ENCODE results near the gene IL1RAP.

The IL1RAP gene

DNA sequence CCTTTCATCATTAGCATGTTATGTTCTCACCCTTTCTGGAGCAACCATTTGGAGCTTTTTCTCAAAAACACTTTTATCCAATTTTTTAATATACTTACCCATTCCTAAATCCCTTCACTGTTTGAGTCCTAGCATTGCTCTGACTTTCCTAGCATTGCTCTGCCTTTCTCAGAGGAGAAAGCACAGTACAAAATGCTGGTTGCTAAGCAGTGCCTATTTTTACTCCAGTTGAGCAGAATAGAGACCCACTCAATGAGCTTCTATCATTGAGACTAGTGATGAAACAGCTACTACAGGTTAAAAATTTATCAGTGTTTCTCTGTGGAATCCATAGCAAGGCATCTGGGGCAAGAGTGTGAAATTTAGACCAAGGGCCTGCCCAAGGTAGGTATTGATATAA is 21.8 kb upstream of the IL1RAP start:
- Histone ChIP-seq H3K4me2 (no peak overlapping the region), H3K27me3 (ENCODE audit: insufficient read depth, low read depth) (no peaks in the 10 kb centered on the region), H3K4me3 (IDR thresholded peaks at IDR 0.05; ENCODE audit: insufficient read depth, low read depth, low read length) (no peak overlapping the region), H3K36me3 (ENCODE audit: insufficient read depth) (no peaks in the 10 kb centered on the region), H3K9ac (no peak overlapping the region), H3K4me1 (ENCODE audit: low read depth, poor library complexity, severe bottlenecking) (no peaks in the 10 kb centered on the region), H4K20me1 (ENCODE audit: insufficient read depth) (no peaks in the 10 kb centered on the region), H3K79me2 (ENCODE audit: insufficient read depth, low read depth) (no peaks in the 10 kb centered on the region), H3K27ac (no peak overlapping the region), H2AFZ (ENCODE audit: low read depth) (no peak overlapping the region)
- TF ChIP-seq, protein P1, sequence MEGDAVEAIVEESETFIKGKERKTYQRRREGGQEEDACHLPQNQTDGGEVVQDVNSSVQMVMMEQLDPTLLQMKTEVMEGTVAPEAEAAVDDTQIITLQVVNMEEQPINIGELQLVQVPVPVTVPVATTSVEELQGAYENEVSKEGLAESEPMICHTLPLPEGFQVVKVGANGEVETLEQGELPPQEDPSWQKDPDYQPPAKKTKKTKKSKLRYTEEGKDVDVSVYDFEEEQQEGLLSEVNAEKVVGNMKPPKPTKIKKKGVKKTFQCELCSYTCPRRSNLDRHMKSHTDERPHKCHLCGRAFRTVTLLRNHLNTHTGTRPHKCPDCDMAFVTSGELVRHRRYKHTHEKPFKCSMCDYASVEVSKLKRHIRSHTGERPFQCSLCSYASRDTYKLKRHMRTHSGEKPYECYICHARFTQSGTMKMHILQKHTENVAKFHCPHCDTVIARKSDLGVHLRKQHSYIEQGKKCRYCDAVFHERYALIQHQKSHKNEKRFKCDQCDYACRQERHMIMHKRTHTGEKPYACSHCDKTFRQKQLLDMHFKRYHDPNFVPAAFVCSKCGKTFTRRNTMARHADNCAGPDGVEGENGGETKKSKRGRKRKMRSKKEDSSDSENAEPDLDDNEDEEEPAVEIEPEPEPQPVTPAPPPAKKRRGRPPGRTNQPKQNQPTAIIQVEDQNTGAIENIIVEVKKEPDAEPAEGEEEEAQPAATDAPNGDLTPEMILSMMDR (conservative IDR thresholded peaks at IDR 0.05; ENCODE audit: low read depth, low read length): no peak

DNA sequence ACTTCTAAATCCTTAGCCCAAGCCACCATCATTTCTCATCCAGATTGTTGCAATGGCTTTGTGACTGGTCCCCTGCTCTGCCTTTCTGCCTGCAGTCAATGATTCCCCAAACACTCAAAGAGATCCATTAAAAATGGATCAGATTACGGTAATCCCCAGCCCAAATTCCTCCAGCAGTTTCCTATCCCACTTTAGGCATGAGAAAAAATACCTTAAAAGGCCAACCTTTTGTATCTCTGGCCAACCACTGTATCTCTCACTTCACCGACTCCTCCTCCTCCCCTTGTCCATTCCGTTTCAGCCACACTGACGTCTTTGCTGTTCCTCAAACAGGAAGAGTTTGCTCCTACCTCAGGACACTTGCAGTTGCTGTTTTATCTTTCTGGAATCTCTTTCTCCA is 20.9 kb upstream of the IL1RAP start:
- no peak overlapping the region for H3K4me2 ChIP-seq
- no peak overlapping the region for H3K4me3 ChIP-seq (IDR thresholded peaks at IDR 0.05; ENCODE audit: insufficient read depth, low read depth, low read length)
- no peak overlapping the region for H3K9ac ChIP-seq
- TF ChIP-seq, protein P1 (conservative IDR thresholded peaks at IDR 0.05; ENCODE audit: low read depth, low read length): no peak
- H3K27ac ChIP-seq: no peak overlapping the region
- no peaks in the 10 kb centered on the region for H3K4me1 ChIP-seq (ENCODE audit: low read depth, poor library complexity, severe bottlenecking)
- no peaks in the 10 kb centered on the region for H3K79me2 ChIP-seq (ENCODE audit: insufficient read depth, low read depth)
- H4K20me1 ChIP-seq (ENCODE audit: insufficient read depth): no peaks in the 10 kb centered on the region
- no peak overlapping the region for H2AFZ ChIP-seq (ENCODE audit: low read depth)
- no peaks in the 10 kb centered on the region for H3K36me3 ChIP-seq (ENCODE audit: insufficient read depth)
- H3K27me3 ChIP-seq (ENCODE audit: insufficient read depth, low read depth): no peaks in the 10 kb centered on the region

DNA sequence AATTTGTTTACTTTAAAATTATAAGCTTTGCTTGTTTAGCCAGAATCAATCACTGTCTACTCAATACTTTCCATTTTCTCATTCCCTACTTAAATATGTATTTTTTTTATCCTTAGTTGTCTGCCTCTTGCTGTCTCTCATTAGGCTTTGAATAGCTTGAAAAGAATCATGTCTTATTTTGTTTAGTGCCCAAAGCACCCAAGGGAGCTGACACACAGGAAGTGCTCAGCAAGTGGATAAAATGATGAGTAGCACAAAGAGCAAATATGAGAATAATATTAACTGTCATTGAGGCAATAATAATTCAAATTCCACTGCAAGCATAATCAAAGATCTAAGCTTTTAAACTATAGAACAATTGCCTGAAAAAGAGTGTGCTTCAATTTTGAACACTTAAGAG is 19.0 kb upstream of the IL1RAP start:
- no peak overlapping the region for H2AFZ ChIP-seq (ENCODE audit: low read depth)
- TF ChIP-seq, protein P1 (conservative IDR thresholded peaks at IDR 0.05; ENCODE audit: low read depth, low read length): no peak
- H4K20me1 ChIP-seq (ENCODE audit: insufficient read depth): no peaks in the 10 kb centered on the region
- no peak overlapping the region for H3K4me2 ChIP-seq
- H3K36me3 ChIP-seq (ENCODE audit: insufficient read depth): no peaks in the 10 kb centered on the region
- H3K27me3 ChIP-seq (ENCODE audit: insufficient read depth, low read depth): no peaks in the 10 kb centered on the region
- no peak overlapping the region for H3K4me3 ChIP-seq (IDR thresholded peaks at IDR 0.05; ENCODE audit: insufficient read depth, low read depth, low read length)
- H3K27ac ChIP-seq: no peak overlapping the region
- no peak overlapping the region for H3K9ac ChIP-seq
- H3K4me1 ChIP-seq (ENCODE audit: low read depth, poor library complexity, severe bottlenecking): no peaks in the 10 kb centered on the region
- H3K79me2 ChIP-seq (ENCODE audit: insufficient read depth, low read depth): no peaks in the 10 kb centered on the region

DNA sequence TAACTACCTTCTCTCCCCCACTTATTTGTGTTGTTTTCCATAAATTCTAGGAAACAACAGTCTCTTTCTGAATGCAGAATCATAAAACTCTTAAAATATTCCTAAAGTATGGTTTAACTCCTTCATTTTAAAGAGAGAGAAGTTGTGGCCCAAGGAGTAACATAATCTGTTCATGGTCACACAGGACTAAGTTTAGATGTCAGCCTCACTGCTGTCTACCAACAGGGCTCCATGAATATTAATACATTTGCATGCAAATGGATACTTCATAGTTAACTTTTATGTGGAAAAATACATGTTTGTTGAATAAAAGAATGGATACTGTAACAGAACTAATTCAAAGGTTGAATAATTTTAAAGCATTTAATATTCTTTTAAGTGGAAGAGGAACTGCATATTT is 18.5 kb upstream of the IL1RAP start:
- no peak overlapping the region for H3K4me2 ChIP-seq
- H3K27me3 ChIP-seq (ENCODE audit: insufficient read depth, low read depth): no peaks in the 10 kb centered on the region
- H2AFZ ChIP-seq (ENCODE audit: low read depth): no peak overlapping the region
- H3K4me1 ChIP-seq (ENCODE audit: low read depth, poor library complexity, severe bottlenecking): no peaks in the 10 kb centered on the region
- H3K9ac ChIP-seq: no peak overlapping the region
- no peaks in the 10 kb centered on the region for H3K79me2 ChIP-seq (ENCODE audit: insufficient read depth, low read depth)
- H4K20me1 ChIP-seq (ENCODE audit: insufficient read depth): no peaks in the 10 kb centered on the region
- H3K36me3 ChIP-seq (ENCODE audit: insufficient read depth): no peaks in the 10 kb centered on the region
- H3K4me3 ChIP-seq (IDR thresholded peaks at IDR 0.05; ENCODE audit: insufficient read depth, low read depth, low read length): no peak overlapping the region
- TF ChIP-seq, protein P1 (conservative IDR thresholded peaks at IDR 0.05; ENCODE audit: low read depth, low read length): no peak
- H3K27ac ChIP-seq: no peak overlapping the region

DNA sequence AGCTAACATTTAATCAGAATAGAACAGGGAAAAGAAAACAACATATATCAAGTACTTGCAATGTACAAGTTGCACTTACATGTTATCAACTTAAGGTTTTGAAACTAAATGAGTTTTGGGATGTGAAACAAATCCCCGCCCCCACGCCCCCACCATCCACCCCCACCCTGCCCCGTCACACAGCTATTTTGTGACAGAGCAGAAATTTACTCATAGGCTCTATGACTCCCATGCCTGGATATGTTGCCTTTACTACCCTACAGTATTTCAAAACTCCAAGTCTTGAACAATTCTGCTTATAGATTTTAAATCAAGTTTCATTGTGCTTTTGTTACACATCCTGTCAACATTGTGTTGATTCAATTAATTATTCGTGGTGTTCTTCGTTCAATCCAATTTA is 18.1 kb upstream of the IL1RAP start:
- no peaks in the 10 kb centered on the region for H3K4me1 ChIP-seq (ENCODE audit: low read depth, poor library complexity, severe bottlenecking)
- H3K27ac ChIP-seq: no peak overlapping the region
- no peaks in the 10 kb centered on the region for H3K79me2 ChIP-seq (ENCODE audit: insufficient read depth, low read depth)
- no peak overlapping the region for H3K4me2 ChIP-seq
- no peaks in the 10 kb centered on the region for H3K36me3 ChIP-seq (ENCODE audit: insufficient read depth)
- no peaks in the 10 kb centered on the region for H4K20me1 ChIP-seq (ENCODE audit: insufficient read depth)
- TF ChIP-seq, protein P1 (conservative IDR thresholded peaks at IDR 0.05; ENCODE audit: low read depth, low read length): no peak
- H2AFZ ChIP-seq (ENCODE audit: low read depth): no peak overlapping the region
- no peaks in the 10 kb centered on the region for H3K27me3 ChIP-seq (ENCODE audit: insufficient read depth, low read depth)
- no peak overlapping the region for H3K9ac ChIP-seq
- H3K4me3 ChIP-seq (IDR thresholded peaks at IDR 0.05; ENCODE audit: insufficient read depth, low read depth, low read length): no peak overlapping the region

Measured in KMS-11 (cell line).